ENCODE results near the gene BAZ2A.

Gene BAZ2A

DNA sequence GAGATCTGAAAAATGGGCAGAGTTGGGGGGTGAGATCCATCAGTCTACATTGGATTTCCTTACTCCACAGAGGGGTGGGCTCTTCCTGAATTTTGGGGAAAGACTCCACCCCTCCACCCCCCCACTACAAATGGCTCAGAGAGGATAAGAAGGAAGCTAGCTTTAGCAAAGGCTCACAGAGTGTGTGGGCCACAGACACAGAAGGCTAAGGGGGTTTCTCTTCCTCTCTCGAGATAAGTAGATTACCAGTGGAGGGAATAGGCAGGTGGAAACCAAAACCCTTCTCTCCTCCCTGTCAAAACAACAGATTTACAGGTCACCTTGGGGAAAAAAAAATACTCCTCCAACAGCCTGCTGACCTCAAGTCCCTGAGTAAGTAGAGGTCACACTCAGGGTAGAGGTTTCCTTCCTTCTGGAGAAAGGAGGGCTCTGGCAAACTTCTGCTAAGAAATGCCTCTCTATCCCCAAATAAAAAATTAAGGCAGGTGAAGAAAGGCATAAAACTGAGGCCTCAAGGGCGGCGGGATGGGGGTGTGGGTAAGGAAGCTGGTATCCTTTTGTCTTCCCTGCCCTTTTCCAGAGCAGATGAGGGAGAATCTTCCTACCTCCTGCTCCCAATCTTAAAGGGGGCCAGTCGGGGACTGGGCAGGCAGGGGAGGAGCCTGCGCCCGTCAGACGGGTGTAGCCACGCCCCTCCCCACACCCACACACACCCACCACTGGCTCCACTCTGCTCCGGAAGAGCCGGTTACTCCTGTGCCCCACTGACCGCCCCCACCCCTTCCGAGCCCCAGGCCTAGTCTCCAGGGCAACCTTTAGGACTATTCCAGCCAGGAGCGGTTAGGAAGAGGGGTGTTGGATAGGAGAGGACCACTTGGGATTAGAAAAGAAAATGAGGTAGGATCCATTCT lies 1.9 kb upstream of the BAZ2A start:
- FAIRE-seq = no peak
- no peak for TF ChIP-seq POLR2A (IDR thresholded peaks at IDR 0.05; ENCODE audit: low read depth, low read length)
- DNase-seq (ENCODE audit: insufficient read length, low spot score) = no peak

DNA sequence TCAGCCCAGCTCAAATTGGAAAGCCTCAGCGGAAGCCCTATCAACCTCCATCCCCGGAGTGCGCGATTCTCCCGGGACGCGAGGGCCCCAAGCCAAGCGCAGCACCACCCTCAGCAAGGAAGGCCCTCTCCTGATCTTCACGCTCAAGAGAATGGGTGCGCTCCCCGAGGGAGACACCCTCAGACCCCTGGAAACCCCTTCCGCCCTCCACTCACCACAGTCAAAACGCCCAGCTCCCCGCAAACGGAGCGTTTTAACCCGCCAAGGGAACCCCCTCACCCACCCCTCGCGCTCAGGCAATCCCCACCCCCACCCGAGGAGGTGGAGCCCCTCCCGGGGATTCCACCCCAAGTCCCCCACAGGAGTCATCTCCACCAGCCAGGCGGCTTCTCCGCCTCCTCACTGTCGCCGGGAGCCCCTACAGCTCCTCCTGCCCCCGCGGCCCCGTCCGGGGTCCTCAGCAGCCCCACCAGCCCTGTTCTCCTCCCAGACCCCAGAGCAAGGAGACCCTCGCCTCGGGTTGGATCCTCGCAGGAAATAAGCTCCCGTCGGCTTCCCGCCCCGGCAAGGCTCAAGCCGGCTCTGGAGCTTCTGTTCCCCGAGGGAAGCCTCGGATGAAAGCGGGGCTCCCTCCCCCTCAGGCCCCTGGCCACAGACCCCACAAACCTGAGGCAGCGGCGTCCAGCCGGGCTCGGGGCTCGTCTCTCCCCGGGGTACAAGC lies 507 bp downstream of the BAZ2A start:
- TF ChIP-seq POLR2A (IDR thresholded peaks at IDR 0.05; ENCODE audit: low read depth, low read length) = no peak
- FAIRE-seq (no peak), DNase-seq (ENCODE audit: insufficient read length, low spot score) (peak; percentile 47)

DNA sequence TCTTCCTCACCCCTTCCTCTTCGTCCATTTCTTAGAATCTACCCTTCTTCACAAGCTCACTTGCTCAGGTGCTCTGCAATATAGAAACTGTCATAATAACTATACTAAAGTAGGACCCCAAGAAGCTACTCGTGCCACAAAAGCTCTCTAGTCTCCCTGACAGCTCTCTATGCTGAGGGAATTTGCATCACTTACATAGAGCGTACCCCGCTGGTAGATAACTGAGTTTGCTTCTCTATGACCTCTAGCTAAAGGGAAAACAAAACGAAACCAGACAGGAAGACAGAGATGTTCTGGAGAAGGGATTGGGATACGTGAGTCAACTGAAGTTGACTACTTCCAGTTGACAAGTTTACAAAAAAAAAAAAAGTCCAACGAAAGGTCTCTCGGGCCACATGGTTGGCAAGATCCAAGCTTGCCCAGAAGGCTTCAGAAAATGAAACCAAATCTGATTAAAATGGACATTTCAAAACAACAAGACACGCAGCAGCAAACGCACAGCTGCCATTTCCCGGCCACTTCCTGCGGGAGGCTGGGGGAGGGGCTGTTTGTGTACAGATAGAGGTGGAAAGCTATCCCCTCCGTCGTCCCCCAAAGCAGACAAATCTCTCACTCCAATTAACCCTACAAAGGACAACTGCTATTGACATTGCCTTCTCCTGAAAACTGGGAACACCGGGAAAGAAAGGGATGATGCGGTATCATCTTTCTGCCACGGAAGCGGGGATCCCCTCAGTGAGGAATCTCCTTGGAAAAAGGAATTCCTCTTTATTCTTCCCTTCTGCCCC lies 1.3 kb downstream of the BAZ2A start:
- no peak for FAIRE-seq
- no peak for DNase-seq (ENCODE audit: insufficient read length, low spot score)

DNA sequence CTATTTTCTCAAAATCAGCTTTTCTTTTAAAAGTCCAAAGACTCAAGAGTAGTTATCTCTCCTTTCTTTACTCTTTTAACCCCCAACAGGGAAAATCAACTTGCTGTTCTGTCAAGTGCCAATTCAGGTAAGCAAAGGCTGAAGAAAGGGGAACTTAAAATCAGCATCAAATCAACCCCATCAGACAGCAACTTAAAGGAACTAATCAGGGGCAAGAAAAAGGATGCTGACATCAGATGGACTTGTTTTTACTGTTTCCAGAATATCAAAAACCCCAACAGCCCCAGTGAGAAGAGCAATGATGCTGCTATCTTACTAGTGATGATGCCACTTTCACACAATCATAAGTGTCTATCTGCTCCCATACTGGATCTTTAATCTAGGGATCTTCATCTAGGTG lies 3.4 kb downstream of the BAZ2A start:
- FAIRE-seq (no peak), DNase-seq (ENCODE audit: insufficient read length, low spot score) (no peak)
- no peak for TF ChIP-seq POLR2A (IDR thresholded peaks at IDR 0.05; ENCODE audit: low read depth, low read length)

More for the DNA sequence above, 1.3 kb downstream of the BAZ2A start:
- no peak for TF ChIP-seq POLR2A (IDR thresholded peaks at IDR 0.05; ENCODE audit: low read depth, low read length)

DNA sequence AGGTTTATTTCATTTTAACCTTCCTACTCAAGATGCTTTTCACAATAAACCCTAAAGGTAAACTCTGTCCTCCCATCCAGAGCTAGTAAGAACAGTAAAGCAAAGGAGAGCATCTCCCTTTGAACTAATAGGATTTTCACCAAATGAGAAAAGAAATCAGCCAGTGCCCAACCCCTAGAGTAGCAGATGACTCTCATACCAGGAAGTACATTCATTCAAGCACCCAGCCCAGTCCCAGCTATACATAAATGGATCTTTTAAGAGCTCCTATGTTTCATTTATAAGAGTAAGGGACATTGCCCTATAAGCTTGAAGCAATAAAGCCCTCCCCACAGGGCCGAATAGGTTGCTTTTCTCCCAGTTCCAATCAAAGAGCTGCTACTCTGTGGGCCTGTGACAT lies 7.6 kb downstream of the BAZ2A start:
- DNase-seq (ENCODE audit: insufficient read length, low spot score) (no peak), FAIRE-seq (no peak)
- TF ChIP-seq POLR2A (IDR thresholded peaks at IDR 0.05; ENCODE audit: low read depth, low read length) = no peak

DNA sequence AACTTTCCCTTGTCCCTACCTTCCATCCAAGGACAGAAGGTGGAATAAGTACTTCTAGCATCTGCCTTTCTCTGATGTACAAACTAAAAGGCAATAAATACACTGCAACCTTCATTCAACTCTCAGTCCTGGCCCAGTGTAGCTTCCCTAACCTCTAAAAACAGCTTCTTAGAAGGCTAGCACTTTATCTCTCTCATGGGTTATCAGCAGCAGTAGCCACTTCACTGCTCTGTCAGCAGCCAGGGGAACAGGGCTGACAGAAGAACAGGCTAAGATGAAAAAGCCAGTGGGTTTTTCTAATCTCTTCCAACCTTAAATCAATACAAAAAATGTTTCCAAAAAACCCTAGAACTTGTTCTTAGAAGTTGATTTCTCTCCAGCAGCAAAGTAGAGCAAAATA lies 13.2 kb downstream of the BAZ2A start:
- TF ChIP-seq POLR2A (IDR thresholded peaks at IDR 0.05; ENCODE audit: low read depth, low read length) = no peak
- FAIRE-seq = no peak
- DNase-seq (ENCODE audit: insufficient read length, low spot score) = no peak

DNA sequence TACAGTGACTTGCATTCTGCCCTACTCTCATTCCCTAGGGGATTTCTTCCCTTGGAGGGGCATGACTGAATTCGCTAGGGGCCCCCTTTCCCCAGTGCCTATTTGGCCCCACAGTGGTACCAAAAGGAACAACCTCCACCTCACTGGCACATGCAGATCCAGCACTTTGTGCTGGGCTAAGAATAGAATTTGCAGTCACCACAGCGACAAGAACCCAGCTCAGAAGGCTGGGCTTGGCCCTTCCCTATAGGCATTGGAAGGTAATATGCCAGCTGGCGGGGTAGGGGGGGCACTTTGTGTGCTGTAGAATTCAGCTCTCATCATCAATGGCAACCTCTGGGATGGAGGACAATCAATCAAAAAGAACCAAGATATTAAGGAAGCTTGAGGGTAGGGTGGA lies 13.9 kb downstream of the BAZ2A start:
- FAIRE-seq (no peak), DNase-seq (ENCODE audit: insufficient read length, low spot score) (no peak)
- no peak for TF ChIP-seq POLR2A (IDR thresholded peaks at IDR 0.05; ENCODE audit: low read depth, low read length)

DNA sequence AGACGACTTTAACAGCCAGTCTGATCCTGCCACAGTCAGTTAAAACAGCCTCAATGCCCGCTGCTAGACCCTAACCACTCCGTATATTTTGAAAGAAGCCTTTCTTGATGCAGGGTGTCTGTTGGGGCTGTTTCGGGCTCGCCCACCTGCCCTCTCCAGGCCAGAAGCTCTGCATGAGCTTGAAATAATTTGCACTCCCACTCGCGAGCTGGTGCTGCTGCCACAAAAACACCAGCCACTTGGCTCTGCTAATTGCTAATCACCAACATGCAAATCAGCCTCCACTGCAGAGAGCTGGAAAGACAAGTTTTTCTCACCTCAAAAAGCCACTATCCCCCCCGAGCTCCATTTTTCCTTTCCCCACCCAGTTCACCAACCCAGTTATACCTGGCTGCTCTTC lies 15.5 kb downstream of the BAZ2A start:
- no peak for TF ChIP-seq POLR2A (IDR thresholded peaks at IDR 0.05; ENCODE audit: low read depth, low read length)
- no peak for DNase-seq (ENCODE audit: insufficient read length, low spot score)
- no peak for FAIRE-seq

DNA sequence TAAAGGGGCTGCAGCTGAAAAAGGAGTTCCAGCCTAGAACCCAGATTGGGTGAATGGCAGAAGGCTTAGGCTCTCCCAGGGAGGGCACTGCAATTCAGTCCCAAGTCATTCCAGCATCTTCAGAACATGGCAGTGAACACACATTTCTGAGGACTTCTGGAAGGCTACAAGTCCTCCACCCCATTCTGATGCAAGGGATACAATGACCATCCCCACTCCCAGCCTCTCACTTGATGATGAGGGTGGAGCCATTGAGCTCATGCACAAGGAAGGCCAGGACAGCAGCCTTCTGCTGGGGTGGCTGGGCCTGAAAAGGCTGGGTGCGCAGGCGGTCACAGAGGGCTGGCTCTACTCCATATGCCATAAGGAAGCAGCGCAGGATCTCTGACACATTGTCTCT lies 25.8 kb downstream of the BAZ2A start:
- no peak for DNase-seq (ENCODE audit: insufficient read length, low spot score)
- TF ChIP-seq POLR2A (IDR thresholded peaks at IDR 0.05; ENCODE audit: low read depth, low read length) = no peak
- FAIRE-seq = no peak

DNA sequence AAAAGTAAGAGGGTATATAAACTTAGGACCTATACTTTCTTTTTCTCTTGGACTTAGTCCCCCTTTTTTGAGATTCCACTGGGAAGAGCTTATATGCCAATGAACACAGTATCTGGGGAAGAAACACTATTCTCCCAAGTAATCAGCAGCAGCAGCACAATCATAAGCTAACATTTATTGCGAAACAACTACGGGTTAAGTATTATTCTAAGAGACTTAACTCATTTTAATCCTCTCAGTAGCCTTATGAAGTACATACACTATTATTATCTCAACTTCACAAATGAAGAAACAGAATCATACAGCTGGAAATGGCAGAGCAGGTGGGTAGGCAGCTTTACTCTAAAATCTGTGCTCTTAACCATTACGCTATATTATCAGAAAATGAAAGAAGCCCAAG lies 27.9 kb downstream of the BAZ2A start:
- no peak for TF ChIP-seq POLR2A (IDR thresholded peaks at IDR 0.05; ENCODE audit: low read depth, low read length)

DNA sequence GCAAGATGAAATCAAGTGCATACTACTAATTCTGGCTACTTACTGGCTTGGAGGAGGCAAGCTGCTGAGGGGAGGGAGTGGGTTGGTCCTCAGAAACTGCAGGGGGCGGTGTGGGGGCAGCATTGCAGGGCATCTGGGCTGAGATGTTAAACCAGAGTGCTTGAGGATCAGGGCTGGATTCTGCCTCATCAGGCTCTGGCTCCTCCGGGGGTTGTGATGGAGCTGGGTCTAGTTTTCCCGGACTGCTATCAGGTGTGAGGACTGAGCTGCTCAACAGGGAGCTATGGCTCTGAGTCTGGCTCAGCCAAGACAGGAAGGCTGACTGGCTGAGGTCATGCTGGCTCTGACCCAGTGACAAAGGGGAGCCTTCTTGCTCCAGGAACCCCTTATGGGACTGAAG lies 28.6 kb downstream of the BAZ2A start:
- TF ChIP-seq POLR2A (IDR thresholded peaks at IDR 0.05; ENCODE audit: low read depth, low read length) = no peak
- FAIRE-seq = no peak
- DNase-seq (ENCODE audit: insufficient read length, low spot score) = no peak

More for the DNA sequence above, 27.9 kb downstream of the BAZ2A start:
- no peak for DNase-seq (ENCODE audit: insufficient read length, low spot score)
- no peak for FAIRE-seq

DNA sequence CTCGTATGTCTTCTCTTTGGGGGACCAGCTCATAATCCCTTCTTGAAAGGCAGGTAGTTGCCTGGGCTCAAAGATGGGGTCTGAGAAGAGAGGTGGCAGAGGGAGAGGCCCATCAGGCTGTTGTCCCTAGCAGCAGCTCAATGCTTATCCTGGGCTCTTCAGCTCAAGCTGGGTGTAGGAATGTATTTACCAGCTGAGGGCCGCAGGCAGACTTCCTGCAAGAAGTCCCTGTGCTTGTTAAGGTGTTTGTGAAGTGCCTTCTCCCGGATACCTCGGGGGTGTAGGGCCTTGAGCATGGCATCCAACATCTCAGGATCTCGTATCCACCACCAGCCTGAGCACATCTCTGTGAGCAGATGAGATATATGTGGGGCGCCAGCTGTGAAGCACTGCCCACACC lies 29.4 kb downstream of the BAZ2A start:
- no peak for DNase-seq (ENCODE audit: insufficient read length, low spot score)
- no peak for FAIRE-seq
- no peak for TF ChIP-seq POLR2A (IDR thresholded peaks at IDR 0.05; ENCODE audit: low read depth, low read length)

DNA sequence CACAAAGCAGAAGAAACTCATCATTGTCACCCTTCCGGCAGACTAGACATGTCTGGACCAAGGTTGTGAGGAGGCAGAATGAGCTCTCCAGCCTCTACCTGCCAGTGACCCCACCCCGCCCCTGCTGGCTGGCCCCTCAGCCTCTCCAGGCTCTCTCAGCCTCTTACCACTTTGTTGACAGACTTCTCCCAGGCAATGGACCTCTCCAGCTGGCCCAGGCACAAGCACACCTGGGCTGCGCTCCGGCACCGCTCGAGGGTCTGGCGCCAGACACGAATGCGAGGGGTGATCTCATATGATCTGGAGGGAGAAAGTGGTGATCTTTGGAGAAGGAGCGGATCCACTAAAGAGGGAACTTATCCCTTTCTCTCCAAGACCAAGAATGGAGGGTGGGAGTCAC lies 30.3 kb downstream of the BAZ2A start:
- TF ChIP-seq POLR2A (IDR thresholded peaks at IDR 0.05; ENCODE audit: low read depth, low read length) = no peak
- no peak for FAIRE-seq
- DNase-seq (ENCODE audit: insufficient read length, low spot score) = no peak

DNA sequence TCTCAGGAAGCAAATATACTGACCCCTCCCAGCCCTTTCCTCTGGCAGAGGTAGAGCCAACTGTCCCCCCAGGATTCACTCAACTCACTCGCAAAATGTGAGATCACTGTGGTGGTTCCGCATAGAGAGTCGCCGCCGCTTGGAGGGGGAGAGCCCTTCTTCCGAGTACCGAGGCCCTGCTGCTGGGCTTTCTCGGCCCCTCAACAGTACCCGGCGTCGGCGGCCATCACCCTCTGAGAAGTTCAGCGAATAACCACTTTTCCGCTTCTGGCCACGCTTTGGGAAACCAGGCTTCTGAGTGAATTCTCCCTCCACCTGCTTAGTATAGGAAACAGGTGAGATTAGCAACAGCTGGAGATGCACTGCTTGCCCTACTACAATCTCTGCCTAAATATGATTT lies 31.1 kb downstream of the BAZ2A start:
- no peak for TF ChIP-seq POLR2A (IDR thresholded peaks at IDR 0.05; ENCODE audit: low read depth, low read length)
- DNase-seq (ENCODE audit: insufficient read length, low spot score) = no peak
- FAIRE-seq = no peak

Measured in H54 (cell line).